Coronary artery (tissue), 2 donors: ENCODE measurements around the gene ARID1A.
"Not testable (repeated sequence)": the region's sequence is repeated elsewhere in the genome, so short reads cannot be mapped to it uniquely, and the experiment has no call there.

Experiments
- DNase-seq: peaks from one replicate; pipeline ENCODE4 v3.0.0-alpha.2; 2017; ENCODE audit warnings: low spot score
- H3K27ac ChIP-seq, 2 donors: fragments of 200-600 bp; sonication (generic); one replicate each; pipeline ENCODE4 v1.5.1; 2016 to 2019
- H3K4me3 ChIP-seq: fragments of 200-600 bp; sonication (generic); 2 replicates; pipeline ENCODE4 v1.5.1; 2016; ENCODE audit warnings: mild to moderate bottlenecking, moderate library complexity
- CTCF ChIP-seq: fragments of 200-600 bp; sonication (generic); IDR thresholded peaks from one replicate; pipeline ENCODE4 v1.5.1; 2019; ENCODE audit warnings: antibody characterized with exemption

ARID1A gene

GRCh38 chr1:26704629-26705028 is 8.8 kb downstream of the ARID1A start:
- Histone ChIP-seq H3K27ac (peak overlapping the region; percentile 31 to 42), H3K4me3 (no peak overlapping the region)
- DNase-seq, result no peak
- TF ChIP-seq CTCF, result no peak

- Histone ChIP-seq H3K27ac (peak overlapping the region in 1 of 2 donors; percentile 24), H3K4me3 (peak overlapping the region; percentile 16)
- not testable (repeated sequence) for DNase-seq
Measured at GRCh38 chr1:26705227-26705626, 9.4 kb downstream of the ARID1A start.

GRCh38 chr1:26705788-26706311 is 10.0 kb downstream of the ARID1A start:
- Histone ChIP-seq H3K27ac (peak overlapping the region; percentile 7 to 24), H3K4me3 (peak overlapping the region; percentile 16)
- DNase-seq, result no peak
- TF ChIP-seq CTCF, result no peak

- H3K27ac ChIP-seq, result peak overlapping the region; percentile 7 to 55
- no peak for DNase-seq
- peak overlapping the region; percentile 11 for H3K4me3 ChIP-seq
- no peak for TF ChIP-seq CTCF
Measured at GRCh38 chr1:26706315-26706714, 10.5 kb downstream of the ARID1A start.

- no peak for DNase-seq
- Histone ChIP-seq H3K27ac (no peak overlapping the region), H3K4me3 (no peak overlapping the region)
- TF ChIP-seq CTCF, result no peak
Measured at GRCh38 chr1:26710811-26711210, 15.0 kb downstream of the ARID1A start.

- no peak for DNase-seq
- TF ChIP-seq CTCF, result no peak
- Histone ChIP-seq H3K4me3 (no peak overlapping the region), H3K27ac (no peak overlapping the region)
Measured at GRCh38 chr1:26711777-26712176, 16.0 kb downstream of the ARID1A start.

- no peak for TF ChIP-seq CTCF
- Histone ChIP-seq H3K4me3 (peak overlapping the region; percentile 0), H3K27ac (no peak overlapping the region)
- no peak for DNase-seq
Measured at GRCh38 chr1:26717017-26717491, 21.2 kb downstream of the ARID1A start.
